GM13977 (cell line): ENCODE data around the gene SLC27A2.

Source experiments
- DNase-seq: peaks from one replicate; pipeline ENCODE4 v3.0.0; 2012; ENCODE audit warnings: low spot score
- in situ Hi-C: fragments of 300-500 bp; cut with MboI; formaldehyde crosslinking; loops from one replicate; pipeline ENCODE4 v1.12.0; 2022; ENCODE audit warnings: low sequenced_read_pairs, low pct_unique_long_range_greater_than_20kb, mixed read lengths, inconsistent platforms; ENCODE audit not compliant: unreplicated experiment
- TF ChIP-seq, protein P1 (sequence below): IDR thresholded peaks from 2 replicates; pipeline ENCODE4 v1.5.1; 2012; ENCODE audit warnings: mild to moderate bottlenecking, control low read depth; ENCODE audit not compliant: insufficient read depth; ENCODE audit errors: extremely low read depth, missing control alignments

Gene SLC27A2

DNA sequence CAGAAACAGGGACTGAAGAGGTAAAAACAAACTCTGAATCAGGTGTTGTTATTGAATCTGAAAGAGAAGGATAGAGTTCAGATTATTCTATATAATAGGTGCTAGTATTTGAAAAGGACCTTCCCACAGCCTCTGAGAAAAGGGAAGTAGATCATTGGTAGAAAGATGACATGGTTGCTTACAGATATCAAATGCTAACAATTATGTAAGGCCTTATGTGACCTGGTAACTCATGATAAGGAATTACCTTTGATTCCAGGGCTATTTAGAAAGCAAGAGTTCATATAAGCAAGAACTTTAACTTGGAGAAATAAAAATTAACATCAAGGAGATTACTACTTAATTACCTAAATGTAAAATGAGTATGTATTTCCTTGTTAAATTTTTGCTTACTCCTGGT is 7.6 kb downstream of the SLC27A2 start:
- TF ChIP-seq, protein P1, sequence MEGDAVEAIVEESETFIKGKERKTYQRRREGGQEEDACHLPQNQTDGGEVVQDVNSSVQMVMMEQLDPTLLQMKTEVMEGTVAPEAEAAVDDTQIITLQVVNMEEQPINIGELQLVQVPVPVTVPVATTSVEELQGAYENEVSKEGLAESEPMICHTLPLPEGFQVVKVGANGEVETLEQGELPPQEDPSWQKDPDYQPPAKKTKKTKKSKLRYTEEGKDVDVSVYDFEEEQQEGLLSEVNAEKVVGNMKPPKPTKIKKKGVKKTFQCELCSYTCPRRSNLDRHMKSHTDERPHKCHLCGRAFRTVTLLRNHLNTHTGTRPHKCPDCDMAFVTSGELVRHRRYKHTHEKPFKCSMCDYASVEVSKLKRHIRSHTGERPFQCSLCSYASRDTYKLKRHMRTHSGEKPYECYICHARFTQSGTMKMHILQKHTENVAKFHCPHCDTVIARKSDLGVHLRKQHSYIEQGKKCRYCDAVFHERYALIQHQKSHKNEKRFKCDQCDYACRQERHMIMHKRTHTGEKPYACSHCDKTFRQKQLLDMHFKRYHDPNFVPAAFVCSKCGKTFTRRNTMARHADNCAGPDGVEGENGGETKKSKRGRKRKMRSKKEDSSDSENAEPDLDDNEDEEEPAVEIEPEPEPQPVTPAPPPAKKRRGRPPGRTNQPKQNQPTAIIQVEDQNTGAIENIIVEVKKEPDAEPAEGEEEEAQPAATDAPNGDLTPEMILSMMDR = no peak
- DNase-seq = no peak
- in situ Hi-C loops = no loop called here

DNA sequence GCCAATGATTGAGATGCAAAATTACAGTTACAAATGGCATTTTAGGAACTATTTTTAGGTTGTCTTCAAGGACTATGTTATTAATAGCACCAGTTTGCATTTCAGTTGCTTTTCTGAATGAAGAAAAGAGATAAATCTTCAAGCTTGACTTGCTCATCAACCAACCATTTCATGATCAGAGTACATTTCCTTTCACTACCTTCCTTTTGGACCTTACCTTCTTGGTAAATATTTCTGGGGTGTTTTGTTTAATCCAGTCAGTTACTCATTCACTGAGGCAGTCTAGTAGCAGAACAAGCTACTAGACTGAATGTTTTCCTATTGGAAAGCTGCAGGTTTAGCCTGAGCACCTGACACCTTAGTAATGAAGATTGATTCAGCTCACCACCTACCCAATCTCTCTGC is 8.2 kb downstream of the SLC27A2 start:
- TF ChIP-seq, protein P1 = no peak
- in situ Hi-C loops = no loop called here
- DNase-seq = no peak

GRCh38 chr15:50190723-50191122 is 8.7 kb downstream of the SLC27A2 start:
- DNase-seq = no peak
- TF ChIP-seq, protein P1 = no peak
- in situ Hi-C loops = no loop called here

DNA sequence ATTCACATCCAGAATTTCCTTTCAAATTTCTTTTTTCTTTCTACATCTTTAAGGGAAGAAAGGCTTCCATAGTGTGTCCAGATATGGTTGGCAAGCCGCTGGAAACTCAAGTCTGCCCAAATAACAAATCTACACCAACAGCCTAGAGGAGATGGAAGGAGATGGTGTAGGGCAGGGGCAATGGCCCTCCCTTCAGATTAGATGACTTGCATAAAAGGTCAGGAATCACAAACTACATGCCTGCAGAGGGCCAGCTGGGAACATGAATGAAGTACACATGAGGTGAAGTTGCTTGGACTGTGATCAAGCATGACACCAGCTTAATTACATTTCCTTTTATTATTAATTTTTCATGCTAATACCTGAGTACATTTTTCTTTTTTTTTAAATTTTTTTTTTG is 10.2 kb downstream of the SLC27A2 start:
- in situ Hi-C loops = no loop called here
- TF ChIP-seq, protein P1 = no peak
- DNase-seq = no peak

DNA sequence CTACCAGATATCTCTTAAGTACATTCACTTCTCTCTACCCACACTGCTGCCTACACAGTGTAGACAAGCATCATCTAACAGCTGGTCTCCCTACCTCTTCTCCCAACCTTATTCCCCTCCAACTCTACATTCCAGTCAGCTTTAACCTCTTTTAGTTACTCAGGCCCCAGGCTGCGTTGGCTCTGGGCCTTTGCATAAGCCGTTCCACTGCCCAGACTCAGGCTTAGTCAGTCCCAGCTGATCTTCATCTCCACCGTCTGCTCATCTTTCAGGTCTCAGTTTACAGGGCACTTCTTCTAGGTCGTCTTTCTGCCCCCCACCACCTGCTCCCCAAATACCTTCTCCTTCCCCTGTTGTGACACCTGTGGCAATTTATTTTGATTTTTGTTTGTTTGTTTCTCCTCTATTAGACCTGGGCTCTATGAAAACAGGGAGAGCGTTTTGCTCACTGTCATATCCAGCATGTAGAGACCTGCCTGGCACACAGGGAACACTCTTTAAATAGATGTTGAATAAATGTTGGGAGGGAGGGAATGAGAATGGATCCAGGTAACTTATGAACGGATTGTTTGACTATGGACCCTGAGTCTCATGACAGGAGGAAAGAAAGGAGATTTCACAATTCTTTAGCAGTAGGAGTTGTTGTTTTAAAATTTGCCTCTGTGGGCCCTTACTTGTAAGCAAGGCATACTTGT is 11.1 kb downstream of the SLC27A2 start:
- in situ Hi-C loops = no loop called here
- TF ChIP-seq, protein P1 = no peak
- DNase-seq = no peak

GRCh38 chr15:50202003-50202402 is 20.0 kb downstream of the SLC27A2 start:
- TF ChIP-seq, protein P1 = no peak
- DNase-seq = no peak
- in situ Hi-C loops = no loop called here
